ENCODE results near the gene YPEL2.
A peak's percentile ranks its signal among the peaks of the same experiment; 100 is the strongest.
"Not testable (repeated sequence)": the region's sequence is repeated elsewhere in the genome, so short reads cannot be mapped to it uniquely, and the experiment has no call there.

The YPEL2 gene

GRCh38 chr17:59331129-59331928 lies at the start of gene YPEL2:
YPEL2 (plus strand) TSS chr17:59331655; CDS start chr17:59353410, 21,755 bp downstream.
- peak in 55 of 56 donors; percentile 80 to 98 (median 93) for DNase-seq

- no peak for DNase-seq
Observed at GRCh38 chr17:59284317-59284716, 47.1 kb upstream of the YPEL2 start.

GRCh38 chr17:59287452-59287851 lies 44.0 kb upstream of the YPEL2 start:
- no peak for DNase-seq

- DNase-seq, result no peak
Observed at GRCh38 chr17:59287891-59288290, 43.6 kb upstream of the YPEL2 start.

GRCh38 chr17:59289981-59290301 lies 41.5 kb upstream of the YPEL2 start:
- DNase-seq, result no peak

- DNase-seq, result not testable (repeated sequence)
Observed at GRCh38 chr17:59290302-59290998, 41.0 kb upstream of the YPEL2 start.

GRCh38 chr17:59292174-59292523 lies 39.3 kb upstream of the YPEL2 start:
- no peak for DNase-seq

GRCh38 chr17:59296190-59296589 lies 35.3 kb upstream of the YPEL2 start:
- no peak for DNase-seq

- DNase-seq, result no peak
Observed at GRCh38 chr17:59298521-59298920, 32.9 kb upstream of the YPEL2 start.

GRCh38 chr17:59299400-59300092 lies 31.9 kb upstream of the YPEL2 start:
- DNase-seq, result no peak

- no peak for DNase-seq
Observed at GRCh38 chr17:59300941-59301340, 30.5 kb upstream of the YPEL2 start.

GRCh38 chr17:59304811-59305210 lies 26.6 kb upstream of the YPEL2 start:
- DNase-seq, result no peak

- no peak for DNase-seq
Observed at GRCh38 chr17:59310263-59310920, 21.1 kb upstream of the YPEL2 start.

- peak in 24 of 56 donors; percentile 2 to 81 (median 22) for DNase-seq
Observed at GRCh38 chr17:59311051-59311468, 20.4 kb upstream of the YPEL2 start.

GRCh38 chr17:59311521-59311920 lies 19.9 kb upstream of the YPEL2 start:
- not testable (repeated sequence) for DNase-seq

- no peak for DNase-seq
Observed at GRCh38 chr17:59315866-59316265, 15.6 kb upstream of the YPEL2 start.

- DNase-seq, result no peak
Observed at GRCh38 chr17:59327121-59327980, 4.1 kb upstream of the YPEL2 start.

GRCh38 chr17:59327981-59328290 lies 3.5 kb upstream of the YPEL2 start:
- no peak for DNase-seq

- DNase-seq, result no peak
Observed at GRCh38 chr17:59328601-59329000, 2.9 kb upstream of the YPEL2 start.

- peak in 40 of 56 donors; percentile 10 to 76 (median 42) for DNase-seq
Observed at GRCh38 chr17:59329176-59330052, 2.0 kb upstream of the YPEL2 start.

All from amygdala (tissue), 56 donors.